GM21737 (cell line): Measurements from ENCODE around the gene TBC1D12.
"Not testable (repeated sequence)": the region's sequence is repeated elsewhere in the genome, so short reads cannot be mapped to it uniquely, and the experiment has no call there.

ENCODE experiments used
- ATAC-seq: cut with Tn5 transposase; IDR thresholded peaks from one replicate; pipeline ENCODE4 v1.9.1; 2021; ENCODE audit warnings: mild to moderate bottlenecking, moderate library complexity; ENCODE audit not compliant: unreplicated experiment

Gene TBC1D12

DNA sequence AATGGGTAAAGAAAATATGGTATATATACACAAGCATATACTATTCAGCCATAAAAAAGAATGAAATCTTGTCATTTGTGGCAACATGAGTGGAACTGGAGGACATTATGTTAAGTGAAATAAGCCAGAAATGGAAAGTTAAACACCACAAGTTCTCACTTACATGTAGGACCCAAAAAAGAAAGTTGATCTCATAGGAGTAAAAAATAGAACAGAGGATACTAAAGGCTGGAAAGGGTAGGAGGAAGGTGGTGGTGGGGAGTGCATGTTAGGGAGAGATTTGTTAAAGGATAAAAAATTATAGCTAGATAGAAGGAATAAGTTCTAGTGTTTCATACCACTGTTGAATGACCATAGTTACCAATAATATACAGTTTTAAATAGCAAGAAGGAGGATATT, 48.4 kb downstream of the TBC1D12 start:
- no peak for ATAC-seq

DNA sequence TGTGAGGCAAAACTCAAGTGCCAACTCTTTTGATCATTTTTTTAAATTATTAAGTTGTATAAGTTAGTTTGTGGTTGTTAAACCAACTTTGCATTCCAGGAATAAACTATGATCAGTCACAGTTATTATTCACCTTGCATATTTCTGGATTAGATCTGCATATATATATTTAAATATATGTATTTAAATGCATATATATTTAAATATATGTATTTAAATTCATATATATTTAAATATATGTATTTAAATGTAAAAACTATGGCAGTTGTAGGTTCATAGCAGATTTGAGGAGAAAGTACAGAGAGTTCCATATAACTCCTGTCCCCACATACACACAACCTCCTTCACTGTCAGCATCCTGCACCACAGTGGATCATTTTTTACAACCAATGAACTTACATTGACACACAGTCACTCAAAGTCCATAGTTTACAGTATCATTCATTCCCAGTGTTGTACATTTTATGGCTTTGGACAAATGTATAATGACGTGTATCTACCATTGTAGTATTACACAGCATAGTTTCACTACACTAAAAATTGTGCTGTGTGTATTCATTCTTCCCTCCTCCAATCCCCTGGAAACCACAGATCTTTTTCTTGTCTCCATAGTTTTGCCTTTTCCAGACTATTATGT, 49.7 kb downstream of the TBC1D12 start:
- ATAC-seq: no peak

DNA sequence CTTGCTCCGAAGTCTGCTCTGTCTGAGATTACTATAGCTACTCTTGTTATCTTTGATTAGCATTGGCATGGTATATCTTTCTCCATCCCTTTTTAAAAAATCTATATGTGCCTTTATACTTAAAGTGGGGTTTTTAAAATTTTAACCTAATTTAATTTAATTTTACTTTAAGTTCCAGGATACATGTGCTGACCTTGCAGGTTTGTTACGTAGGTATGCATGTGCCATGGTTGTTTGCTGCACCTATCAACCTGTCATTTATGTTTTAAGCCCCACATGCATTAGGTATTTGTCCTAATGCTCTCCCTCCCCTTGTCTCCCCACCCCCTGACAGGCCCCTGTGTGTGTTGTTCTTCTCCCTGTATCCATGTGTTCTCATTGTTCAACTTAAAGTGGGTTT, 54.6 kb downstream of the TBC1D12 start:
- ATAC-seq: no peak

DNA sequence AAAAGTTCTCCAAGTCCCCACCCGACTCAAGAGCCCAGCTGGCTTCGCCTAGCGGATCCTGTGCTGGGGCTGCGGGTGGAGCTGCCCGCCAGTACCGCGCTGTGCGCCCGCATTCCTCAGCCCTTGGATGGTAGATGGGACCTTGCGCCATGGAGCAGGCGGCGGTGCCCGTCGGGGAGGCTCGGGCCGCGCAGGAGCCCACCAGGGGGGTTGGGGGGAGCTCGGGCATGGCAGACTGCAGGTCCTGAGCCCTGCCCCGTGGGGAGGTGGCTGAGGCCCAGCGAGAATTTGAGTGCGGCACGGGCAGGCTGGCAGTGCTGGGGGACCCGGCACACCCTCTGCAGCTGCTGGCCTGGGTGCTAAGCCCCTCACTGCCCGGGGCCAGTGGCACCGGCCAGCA, 57.0 kb downstream of the TBC1D12 start:
- no peak for ATAC-seq

DNA sequence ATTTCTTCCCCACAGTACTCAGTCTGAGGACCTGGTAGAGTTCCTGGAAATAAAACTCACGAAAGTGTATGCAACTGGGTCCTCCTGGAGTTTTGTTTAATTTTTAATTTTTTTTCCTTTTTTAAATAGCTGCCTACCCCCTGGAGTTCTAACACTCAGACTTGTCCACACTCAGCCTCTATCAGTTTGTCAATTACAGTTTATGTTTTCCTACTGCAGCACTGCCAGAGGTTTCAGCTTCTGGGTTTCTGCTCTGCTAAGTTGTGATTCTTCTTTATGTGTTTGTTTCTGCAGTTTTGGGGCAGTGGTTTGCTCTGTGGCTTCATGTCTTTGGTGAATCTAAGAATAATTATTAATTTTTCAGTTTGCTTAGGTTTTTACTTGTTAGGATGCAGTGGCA, 59.2 kb downstream of the TBC1D12 start:
- no peak for ATAC-seq

DNA sequence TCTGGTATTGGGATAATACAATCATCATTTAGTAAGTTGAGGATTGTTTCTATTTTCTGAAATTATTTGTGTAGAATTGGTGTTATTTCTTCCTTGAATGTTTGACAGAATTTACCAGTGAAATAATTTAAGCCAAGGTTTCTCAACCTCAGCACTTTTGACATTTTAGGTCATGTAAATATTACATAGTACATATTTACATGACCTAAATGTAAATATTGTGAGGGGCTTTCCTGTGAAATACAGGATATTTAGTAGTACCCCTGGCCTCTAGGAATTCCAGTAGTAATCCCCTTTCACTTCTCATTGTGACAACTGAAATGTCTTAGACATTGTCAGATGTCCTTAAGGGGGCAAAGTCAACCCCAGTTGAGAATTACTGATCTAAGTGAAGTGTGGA, 59.8 kb downstream of the TBC1D12 start:
- no peak for ATAC-seq

DNA sequence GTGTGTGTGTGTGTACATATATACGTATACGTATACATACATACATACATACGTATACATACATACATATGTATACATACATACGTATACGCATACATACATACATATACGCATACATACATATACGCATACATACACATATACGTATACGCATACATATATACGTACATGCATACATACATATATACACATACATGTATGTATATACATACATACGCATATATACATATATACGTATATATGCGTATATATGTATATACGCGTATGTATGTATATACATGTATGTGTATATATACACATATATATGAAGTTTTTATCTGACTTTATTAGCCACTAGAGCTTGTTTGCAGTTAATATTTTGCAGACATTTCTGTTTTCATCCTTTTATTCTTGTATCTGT, 63.3 kb downstream of the TBC1D12 start:
- ATAC-seq: no peak

DNA sequence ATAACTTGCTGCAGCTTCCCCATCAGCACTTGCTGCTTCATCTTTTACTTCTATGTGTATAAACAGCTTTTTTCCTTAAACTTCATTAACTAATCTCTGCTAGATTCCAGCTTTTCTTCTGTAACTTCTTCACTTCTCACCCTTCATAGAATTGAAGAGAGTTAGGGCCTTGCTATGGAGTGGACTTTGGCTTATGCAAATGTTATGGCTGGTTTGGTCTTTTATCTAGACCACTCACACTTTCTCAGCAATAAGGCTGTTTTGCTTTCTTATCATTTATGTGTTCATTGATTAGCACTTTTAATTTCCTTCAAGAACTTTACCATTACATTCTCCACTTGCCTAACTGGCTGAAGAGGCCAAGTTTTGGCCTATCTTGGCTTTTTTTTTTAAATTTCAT, 79.1 kb downstream of the TBC1D12 start:
- ATAC-seq: no peak

DNA sequence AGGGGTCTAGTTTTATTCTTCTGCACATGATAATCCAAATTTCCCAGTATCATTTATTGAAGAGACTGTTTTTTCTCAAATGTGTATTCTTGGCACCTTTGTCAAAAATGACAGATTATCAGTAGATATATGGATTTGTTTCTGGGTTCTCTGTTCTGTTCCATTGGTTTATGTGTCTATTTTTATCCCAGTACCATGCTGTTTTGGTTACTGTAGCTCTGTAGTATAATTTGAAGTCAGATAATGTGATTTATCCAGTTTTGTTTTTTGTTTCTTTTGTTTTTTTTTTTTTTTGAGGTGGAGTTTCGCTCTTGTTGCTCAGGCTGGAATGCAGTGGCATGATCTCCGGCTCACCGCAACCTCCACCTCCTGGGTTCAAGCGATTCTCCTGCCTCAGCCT, 81.6 kb downstream of the TBC1D12 start:
- ATAC-seq: no peak

DNA sequence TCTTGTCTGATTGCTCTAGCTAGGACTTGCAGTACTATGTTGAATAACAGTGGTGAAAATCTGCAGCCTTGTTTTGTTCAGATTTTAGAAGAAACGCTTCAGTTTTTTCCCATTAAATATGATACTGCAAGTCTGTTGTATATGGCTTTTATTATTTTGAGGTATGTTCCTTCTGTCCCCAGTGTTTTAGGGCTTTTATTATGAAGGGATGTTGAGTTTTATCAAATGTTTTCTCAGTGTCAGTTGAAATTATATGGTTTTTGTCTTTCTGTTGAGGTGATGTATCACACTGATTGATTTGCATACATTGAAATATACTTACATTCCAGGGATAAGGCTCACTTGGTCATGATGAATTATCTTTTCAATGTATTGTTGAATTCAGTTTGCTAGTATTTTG, 82.8 kb downstream of the TBC1D12 start:
- ATAC-seq: no peak

DNA sequence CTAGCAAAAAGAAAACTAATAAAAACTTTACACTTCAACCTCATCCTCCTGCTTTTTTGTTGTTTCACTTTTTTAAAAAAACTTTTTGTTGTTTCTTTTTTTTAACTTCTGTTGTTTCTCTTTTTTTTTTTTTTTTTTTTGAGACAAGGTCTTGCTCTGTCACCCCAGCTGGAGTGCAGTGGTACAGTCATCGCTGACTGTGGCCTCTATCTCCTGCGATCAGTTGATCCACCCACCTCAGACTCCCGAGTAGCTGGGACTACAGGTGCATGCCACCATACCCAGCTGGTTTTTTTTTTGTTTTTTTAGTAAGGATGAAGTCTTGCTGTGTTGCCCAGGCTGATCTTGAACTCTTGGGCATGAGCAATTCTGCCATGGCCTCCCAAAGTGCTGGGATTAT, 85.2 kb downstream of the TBC1D12 start:
- ATAC-seq: no peak

DNA sequence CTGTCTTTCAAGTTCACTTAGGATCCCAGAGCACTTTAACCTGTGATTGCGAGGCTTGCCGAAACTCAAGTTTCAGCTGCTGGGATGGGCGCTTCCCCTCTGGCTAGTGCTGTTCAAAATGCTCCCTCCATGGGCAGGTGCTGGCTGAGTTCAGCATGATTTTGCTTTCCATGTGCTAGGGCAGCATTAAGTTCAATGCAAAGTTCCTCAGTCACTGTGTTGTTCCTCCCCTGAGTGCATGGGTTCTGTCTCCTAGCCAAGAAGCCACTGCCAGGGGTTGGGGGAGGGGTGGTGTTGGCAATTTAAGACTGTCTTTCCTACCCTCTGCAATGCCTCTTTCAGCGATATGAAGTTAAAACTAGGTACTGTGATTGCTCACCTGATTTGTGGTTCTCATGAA, 86.8 kb downstream of the TBC1D12 start:
- no peak for ATAC-seq

DNA sequence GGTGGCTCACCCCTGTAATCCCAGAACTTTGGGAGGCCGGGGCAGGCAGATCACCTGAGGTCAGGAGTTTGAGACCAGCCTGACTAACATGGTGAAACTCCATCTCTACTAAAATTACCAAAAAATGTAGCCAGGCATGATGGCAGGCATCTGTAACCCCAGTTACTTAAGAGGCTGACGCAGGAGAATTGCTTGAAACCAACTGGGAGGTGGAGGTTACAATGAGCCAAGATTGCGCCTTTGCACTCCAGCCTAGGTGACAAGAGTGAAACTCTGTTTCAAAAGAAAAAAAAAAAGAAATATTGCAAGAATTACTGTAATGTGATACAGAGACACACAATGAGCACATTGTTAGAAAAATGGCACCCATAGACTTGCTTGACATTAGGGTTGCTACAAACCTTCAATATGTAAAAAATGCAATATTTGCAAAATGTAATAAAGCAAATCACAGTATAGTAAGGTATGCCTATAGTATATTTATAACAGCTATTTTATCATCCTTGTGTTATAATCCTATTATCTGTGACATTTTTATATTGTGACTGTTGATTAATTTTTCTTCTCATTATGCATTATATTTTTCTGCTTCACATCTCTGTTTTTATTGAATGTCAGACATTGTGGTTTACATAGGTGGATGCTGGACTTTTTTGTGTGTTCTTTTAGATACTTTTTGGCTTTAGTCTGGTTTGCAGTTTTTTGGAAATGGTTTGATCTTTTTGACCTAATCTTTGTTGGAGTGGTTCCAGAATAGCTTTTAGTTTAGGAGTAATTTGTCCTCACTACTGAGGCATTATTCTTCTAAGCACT, 87.8 kb downstream of the TBC1D12 start:
- ATAC-seq: no peak

DNA sequence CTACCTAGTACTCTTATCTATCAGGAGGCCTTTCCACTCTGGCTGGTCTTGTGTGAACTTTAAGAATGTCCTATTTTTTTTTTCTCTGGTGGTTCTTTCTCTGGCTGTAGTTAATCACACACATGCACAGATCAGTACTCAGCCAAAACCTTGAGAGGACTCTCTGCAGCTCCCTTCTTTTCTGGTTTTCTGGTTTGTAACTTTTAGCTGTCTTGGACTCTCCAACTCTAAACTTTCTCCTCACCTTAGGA, 88.4 kb downstream of the TBC1D12 start:
- no peak for ATAC-seq

DNA sequence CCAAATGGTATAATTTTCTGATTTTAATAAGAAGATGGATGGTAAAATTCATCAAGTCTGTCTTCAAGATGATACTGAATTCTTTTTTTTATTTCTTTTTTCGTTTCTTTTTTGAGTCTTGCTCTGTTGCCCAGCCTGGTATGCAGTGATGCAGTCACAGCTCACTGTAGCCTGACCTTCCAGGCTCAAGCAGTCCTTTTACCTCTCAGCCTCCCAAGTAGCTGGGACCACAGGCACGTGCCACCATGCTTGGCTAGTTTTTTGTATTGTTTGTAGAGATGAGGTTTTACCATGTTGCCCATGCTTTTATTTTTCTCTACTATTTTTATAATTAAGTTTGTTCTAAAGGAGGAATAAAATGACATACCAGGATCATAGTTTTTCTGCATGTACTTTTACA, 91.1 kb downstream of the TBC1D12 start:
- ATAC-seq: no peak

DNA sequence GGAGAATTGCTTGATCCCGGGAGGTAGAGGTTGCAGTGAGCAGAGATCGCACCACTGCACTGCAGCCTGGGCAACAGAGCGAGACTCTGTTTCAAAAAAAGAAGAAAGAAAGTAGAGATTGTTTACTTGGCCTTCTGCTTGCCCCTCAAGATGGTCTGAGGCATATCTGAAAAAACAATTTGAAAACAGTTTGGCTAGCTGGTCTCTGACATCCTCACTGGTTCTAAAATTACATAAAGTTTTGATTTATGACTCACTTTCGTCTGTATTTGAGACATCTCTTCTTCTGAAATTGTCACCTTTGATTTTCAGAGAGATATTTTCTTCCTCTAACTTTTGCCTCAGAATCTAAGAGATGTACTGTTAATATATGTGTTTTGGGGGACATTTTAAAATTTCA, 93.7 kb downstream of the TBC1D12 start:
- peak; percentile 59 for ATAC-seq

DNA sequence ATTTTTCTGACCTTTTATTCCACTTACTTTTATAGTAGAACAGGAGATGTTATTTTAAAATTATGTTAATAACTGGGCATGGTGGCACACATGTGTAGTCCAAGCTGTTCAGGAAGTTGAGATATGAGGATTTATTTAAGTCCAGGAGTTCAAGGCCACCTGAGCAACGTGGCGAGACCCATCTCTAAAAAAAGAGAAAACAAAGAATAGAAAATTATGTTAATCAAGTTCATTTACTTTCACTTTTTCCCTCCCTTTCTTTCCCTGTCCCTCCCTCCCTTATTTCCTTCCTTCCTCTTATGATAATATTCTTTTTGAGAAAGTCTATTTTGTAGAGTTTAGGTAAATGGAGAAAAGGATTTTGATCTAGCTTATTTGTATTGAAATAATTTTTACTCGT, 94.3 kb downstream of the TBC1D12 start:
- no peak for ATAC-seq

DNA sequence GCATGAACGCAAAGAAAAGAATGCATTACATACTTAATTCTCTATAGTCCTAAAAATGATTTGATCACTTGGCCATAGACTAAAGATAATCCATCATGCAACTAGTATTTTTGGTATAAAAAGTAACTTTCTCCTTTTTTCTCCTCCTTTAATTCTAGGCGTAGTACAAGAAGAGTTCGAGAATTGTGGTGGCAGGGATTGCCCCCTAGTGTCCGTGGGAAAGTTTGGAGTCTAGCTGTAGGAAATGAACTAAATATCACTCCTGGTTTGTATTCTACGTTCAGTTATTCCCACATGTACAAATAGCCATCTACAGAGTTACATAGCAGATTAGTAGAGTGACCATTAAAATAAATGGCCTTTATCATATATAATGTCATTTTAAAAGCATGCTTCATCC, 97.7 kb downstream of the TBC1D12 start:
- ATAC-seq: no peak

DNA sequence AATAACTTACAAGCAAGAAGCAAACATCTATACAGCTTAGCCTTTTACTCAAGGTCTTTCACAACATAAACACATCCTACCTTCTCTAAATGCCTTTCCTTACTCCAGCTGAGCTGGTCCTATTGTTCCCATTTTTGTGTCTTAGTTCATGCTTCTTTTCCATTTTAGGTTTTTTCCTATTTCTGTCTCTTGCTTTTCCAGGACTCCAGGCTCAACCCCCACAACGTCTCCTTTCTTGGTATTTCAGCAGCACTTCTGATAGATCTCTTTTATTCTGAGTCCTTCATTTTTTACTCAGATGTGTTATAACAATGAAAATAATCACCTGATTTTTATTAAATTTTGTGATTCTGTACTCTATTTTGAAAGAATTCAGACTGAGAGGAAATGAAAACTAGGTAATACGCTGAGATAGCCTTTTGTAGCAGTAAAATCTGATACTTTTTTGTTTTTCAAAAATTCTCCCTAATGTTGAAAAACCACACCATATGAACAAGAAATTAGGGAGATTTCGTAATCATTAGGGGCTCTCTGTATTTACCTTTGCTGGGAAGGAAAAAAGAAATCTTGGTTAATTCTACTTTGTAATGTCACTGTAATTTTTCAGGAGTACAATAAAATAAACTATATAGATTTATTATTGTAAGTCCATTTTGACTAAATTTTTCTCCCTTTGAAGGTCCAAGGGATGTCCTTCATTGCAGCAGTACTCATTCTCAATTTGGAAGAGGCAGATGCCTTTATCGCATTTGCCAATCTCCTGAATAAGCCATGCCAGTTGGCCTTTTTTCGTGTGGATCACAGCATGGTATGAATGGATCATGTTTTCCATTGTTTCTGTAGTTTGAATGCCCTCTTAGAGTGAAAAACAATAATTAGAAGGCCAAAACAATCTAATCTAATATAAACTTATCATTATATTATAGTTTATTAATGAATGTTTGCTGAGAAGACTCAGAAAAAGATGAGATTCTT, 119.2 kb downstream of the TBC1D12 start:
- no peak for ATAC-seq

DNA sequence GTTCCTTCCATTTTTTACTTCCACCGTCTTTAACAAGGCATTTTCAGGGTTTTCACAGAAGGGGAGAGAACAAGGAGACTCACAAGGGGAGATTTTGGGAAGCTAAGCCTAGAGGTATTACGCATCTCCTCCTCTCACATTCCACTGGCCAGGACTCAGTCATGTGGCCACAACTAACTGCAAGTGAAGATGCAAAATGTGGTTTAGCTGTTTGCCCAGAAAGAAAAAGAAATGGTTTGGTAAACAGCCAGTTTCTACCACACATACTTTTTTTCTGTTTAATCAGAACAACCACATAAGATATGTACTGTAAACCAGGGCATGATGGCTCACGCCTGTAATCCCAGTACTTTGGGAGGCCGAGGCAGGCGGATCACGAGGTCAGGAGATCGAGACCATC, 121.8 kb downstream of the TBC1D12 start:
- ATAC-seq: no peak

DNA sequence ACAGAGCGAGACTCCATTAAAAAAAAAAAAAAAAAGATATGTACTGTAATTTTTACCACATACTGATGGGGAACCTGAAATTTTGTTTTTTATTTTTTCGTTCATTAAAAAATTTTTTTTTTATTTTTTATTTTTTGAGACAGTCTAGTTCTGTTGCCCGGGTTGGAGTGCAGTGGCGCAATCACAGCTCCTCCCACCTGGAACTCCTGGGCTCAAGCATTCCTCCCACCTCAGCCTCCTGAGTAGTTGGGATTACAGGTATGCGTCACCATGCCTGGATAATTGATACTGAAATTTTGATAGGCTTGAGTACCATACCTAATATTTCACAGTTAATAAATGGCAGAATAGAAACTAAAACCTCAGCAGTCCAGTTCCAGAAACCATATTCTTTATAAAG, 122.4 kb downstream of the TBC1D12 start:
- no peak for ATAC-seq

DNA sequence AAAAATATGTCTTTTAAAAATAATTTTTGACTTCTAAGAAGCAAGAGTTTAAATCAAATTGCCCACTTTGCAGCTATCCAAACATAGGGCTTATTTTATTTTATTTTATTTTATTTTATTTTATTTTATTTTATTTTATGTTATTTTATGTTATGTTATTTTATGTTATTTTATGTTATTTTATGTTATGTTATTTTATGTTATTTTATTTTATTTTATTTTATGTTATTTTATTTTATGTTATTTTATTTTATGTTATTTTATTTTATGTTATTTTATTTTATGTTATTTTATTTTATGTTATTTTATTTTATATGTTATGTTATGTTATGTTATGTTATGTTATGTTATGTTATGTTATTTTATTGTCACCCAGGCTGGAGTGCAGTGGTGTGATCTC, 129.2 kb downstream of the TBC1D12 start:
- ATAC-seq: not testable (repeated sequence)
